Panc1 (cell line): ENCODE results near the gene UCP2. TPM values are rescaled to one million over a fixed set of nuclear protein-coding genes. Genes with fewer than 3 reads are reported as not detected.

Source experiments
- ATAC-seq: fragments of 200-7000 bp; cut with Tn5 transposase; 2 replicates; pipeline ENCODE4 v1.9.1; 2020; ENCODE audit warnings: mild to moderate bottlenecking, moderate library complexity
- BruUV-seq: library from RNA; stranded (reverse); fragments of 400-500 nt; replicated peaks from 2 replicates; lab custom pipeline; 2021; lab: Mats Ljungman, UMichigan
- CTCF ChIA-PET: fragments of 300-600 bp; sonication (Branson Sonifier 250); formaldehyde crosslinking; loops from one replicate; lab custom pipeline; 2022; ENCODE audit warnings: antibody characterized with exemption; lab: Charles Lee
- POLR2A ChIA-PET: fragments of 300-600 bp; sonication (Branson Sonifier 250); formaldehyde crosslinking; loops from one replicate; lab custom pipeline; 2022; ENCODE audit warnings: antibody characterized with exemption; lab: Charles Lee
- DNase-seq: peaks from one replicate; pipeline ENCODE4 v3.0.0-alpha.2; 2010; ENCODE audit warnings: low read depth, low spot score
- H3K27ac ChIP-seq: 2 replicates; pipeline ENCODE4 v1.5.1; 2011; ENCODE audit warnings: mild to moderate bottlenecking, low read length, inconsistent platforms
- H3K27me3 ChIP-seq: fragments of 200-500 bp; sonication (Bioruptor generic); 2 replicates; pipeline ENCODE4 v1.6.0; 2014; ENCODE audit warnings: low read length, inconsistent platforms; ENCODE audit not compliant: control insufficient read depth, insufficient read depth
- H3K36me3 ChIP-seq: fragments of 200-500 bp; sonication (Bioruptor generic); 2 replicates; pipeline ENCODE4 v1.5.1; 2014; ENCODE audit warnings: inconsistent platforms, mild to moderate bottlenecking, low read length, moderate library complexity; ENCODE audit not compliant: control insufficient read depth, insufficient read depth
- H3K4me1 ChIP-seq: 2 replicates; pipeline ENCODE4 v1.5.1; 2011; ENCODE audit warnings: inconsistent platforms, mild to moderate bottlenecking, low read length, moderate library complexity; ENCODE audit not compliant: control insufficient read depth, insufficient read depth
- H3K4me3 ChIP-seq, 2 experiments: 2 replicates each; pipeline ENCODE4 v1.5.1; 2011 to 2012; ENCODE audit warnings: low read depth in 2 of 2, low read length in 2 of 2, mild to moderate bottlenecking in 2 of 2, inconsistent platforms in 1 of 2, moderate library complexity in 1 of 2
- H3K9me3 ChIP-seq: fragments of 200-500 bp; sonication (Bioruptor generic); 2 replicates; pipeline ENCODE4 v1.5.1; 2014; ENCODE audit warnings: low read depth, mild to moderate bottlenecking, inconsistent platforms, low read length, moderate library complexity; ENCODE audit not compliant: control insufficient read depth, insufficient read depth
- POLR2AphosphoS5 ChIP-seq: IDR thresholded peaks from 2 replicates; pipeline ENCODE4 v1.6.1; 2012; ENCODE audit warnings: mild to moderate bottlenecking, low read depth, low read length, moderate library complexity
- REST ChIP-seq, 2 experiments: IDR thresholded peaks; 2 replicates each; pipeline ENCODE4 v1.6.1; 2011 to 2012; ENCODE audit warnings: low read depth in 2 of 2, control low read depth in 1 of 2, low read length in 1 of 2, mild to moderate bottlenecking in 1 of 2, moderate library complexity in 1 of 2; ENCODE audit not compliant: insufficient read depth in 1 of 2
- SIN3A ChIP-seq: IDR thresholded peaks from 2 replicates; pipeline ENCODE4 v1.6.1; 2012; ENCODE audit warnings: low read depth, mild to moderate bottlenecking, low read length, moderate library complexity, borderline replicate concordance; ENCODE audit not compliant: insufficient read depth
- TCF7L2 ChIP-seq: IDR thresholded peaks from 2 replicates; pipeline ENCODE4 v1.6.1; 2011; ENCODE audit warnings: mild to moderate bottlenecking, low read depth, low read length, inconsistent platforms
- in situ Hi-C: cut with HindIII; loops from 2 replicates; pipeline ENCODE4 v1.10.0; 2016; ENCODE audit warnings: low sequenced_read_pairs, low pct_unique_long_range_greater_than_20kb
- intact Hi-C: fragments of 100-400 bp; cut with micrococcal nuclease; formaldehyde crosslinking; loops from one replicate; pipeline ENCODE4 v1.10.0; 2022; ENCODE audit not compliant: unreplicated experiment
- total RNA-seq: library from RNA; stranded (reverse); gene quantifications from one replicate; pipeline ENCODE4 v1.2.1, GENCODE V29; 2021; ENCODE audit not compliant: unreplicated experiment
- TF ChIP-seq, protein P1 (sequence below): fragments of 450-650 bp; IDR thresholded peaks from 2 replicates; pipeline ENCODE4 v1.5.1; 2017; ENCODE audit warnings: mild to moderate bottlenecking

Gene UCP2
- total RNA-seq, 1 experiment from 2014 or later = 68.8 TPM

GRCh38 chr11:74025467-74026166 lies 43.0 kb upstream of the UCP2 start:
- DNase-seq = no peak
- Histone ChIP-seq H3K4me1 (no peaks in the 10 kb centered on the region), H3K9me3 (no peaks in the 10 kb centered on the region), H3K27ac (no peak overlapping the region), H3K4me3 (no peak overlapping the region), H3K36me3 (no peaks in the 10 kb centered on the region), H3K27me3 (no peaks in the 10 kb centered on the region)
- TF ChIP-seq TCF7L2 (no peak), REST (IDR thresholded peaks at IDR 0.05; ENCODE audit: insufficient read depth in 1 of 2, low read depth in 2 of 2, low read length in 1 of 2) (no peak), POLR2AphosphoS5 (no peak), SIN3A (no peak)
- TF ChIP-seq, protein P1, sequence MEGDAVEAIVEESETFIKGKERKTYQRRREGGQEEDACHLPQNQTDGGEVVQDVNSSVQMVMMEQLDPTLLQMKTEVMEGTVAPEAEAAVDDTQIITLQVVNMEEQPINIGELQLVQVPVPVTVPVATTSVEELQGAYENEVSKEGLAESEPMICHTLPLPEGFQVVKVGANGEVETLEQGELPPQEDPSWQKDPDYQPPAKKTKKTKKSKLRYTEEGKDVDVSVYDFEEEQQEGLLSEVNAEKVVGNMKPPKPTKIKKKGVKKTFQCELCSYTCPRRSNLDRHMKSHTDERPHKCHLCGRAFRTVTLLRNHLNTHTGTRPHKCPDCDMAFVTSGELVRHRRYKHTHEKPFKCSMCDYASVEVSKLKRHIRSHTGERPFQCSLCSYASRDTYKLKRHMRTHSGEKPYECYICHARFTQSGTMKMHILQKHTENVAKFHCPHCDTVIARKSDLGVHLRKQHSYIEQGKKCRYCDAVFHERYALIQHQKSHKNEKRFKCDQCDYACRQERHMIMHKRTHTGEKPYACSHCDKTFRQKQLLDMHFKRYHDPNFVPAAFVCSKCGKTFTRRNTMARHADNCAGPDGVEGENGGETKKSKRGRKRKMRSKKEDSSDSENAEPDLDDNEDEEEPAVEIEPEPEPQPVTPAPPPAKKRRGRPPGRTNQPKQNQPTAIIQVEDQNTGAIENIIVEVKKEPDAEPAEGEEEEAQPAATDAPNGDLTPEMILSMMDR = no peak
- intact Hi-C loops (no loop called here), in situ Hi-C loops (no loop called here)
- ChIA-PET POLR2A (no interaction called here), CTCF (no interaction called here)
- no TSS peak for BruUV-seq
- ATAC-seq = 0 out of 2 replicates have a peak, but pooled peaks have one; percentile 40

GRCh38 chr11:74024261-74025029 lies 41.8 kb upstream of the UCP2 start:
- no TSS peak for BruUV-seq
- ATAC-seq = no peak
- no peak for DNase-seq
- TF ChIP-seq REST (IDR thresholded peaks at IDR 0.05; ENCODE audit: insufficient read depth in 1 of 2, low read depth in 2 of 2, low read length in 1 of 2) (no peak), SIN3A (no peak), POLR2AphosphoS5 (no peak), TCF7L2 (no peak)
- TF ChIP-seq, protein P1 = no peak
- Histone ChIP-seq H3K4me1 (no peaks in the 10 kb centered on the region), H3K4me3 (no peak overlapping the region), H3K27me3 (no peaks in the 10 kb centered on the region), H3K36me3 (no peaks in the 10 kb centered on the region), H3K9me3 (no peaks in the 10 kb centered on the region), H3K27ac (no peak overlapping the region)
- in situ Hi-C loops = no loop called here
- ChIA-PET CTCF (no interaction called here), POLR2A (no interaction called here)
- intact Hi-C loops = no loop called here
